ENCODE measurements around the gene NAALADL2.
"Not testable (repeated sequence)": the region's sequence is repeated elsewhere in the genome, so short reads cannot be mapped to it uniquely, and the experiment has no call there.

Gene NAALADL2

DNA sequence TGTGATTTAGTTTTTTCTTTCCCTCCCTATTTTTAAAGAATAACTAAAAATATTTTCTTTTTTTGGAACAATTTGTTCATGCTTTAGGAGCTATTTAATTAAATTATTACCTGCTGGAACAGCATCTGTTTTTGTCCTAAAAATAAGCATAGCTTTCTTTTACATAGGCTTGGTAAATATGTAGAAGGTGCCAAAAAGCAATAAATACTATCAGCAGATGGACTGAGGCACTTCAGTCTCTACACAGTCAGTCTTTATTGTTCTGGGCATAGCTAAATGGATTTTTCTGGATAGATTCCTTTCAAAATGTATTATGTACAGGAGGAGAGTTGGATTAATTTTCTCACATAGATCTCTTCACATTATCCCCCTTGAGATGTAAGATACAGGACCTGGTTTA, 223.5 kb downstream of the NAALADL2 start:
- TF ChIP-seq, protein P1, sequence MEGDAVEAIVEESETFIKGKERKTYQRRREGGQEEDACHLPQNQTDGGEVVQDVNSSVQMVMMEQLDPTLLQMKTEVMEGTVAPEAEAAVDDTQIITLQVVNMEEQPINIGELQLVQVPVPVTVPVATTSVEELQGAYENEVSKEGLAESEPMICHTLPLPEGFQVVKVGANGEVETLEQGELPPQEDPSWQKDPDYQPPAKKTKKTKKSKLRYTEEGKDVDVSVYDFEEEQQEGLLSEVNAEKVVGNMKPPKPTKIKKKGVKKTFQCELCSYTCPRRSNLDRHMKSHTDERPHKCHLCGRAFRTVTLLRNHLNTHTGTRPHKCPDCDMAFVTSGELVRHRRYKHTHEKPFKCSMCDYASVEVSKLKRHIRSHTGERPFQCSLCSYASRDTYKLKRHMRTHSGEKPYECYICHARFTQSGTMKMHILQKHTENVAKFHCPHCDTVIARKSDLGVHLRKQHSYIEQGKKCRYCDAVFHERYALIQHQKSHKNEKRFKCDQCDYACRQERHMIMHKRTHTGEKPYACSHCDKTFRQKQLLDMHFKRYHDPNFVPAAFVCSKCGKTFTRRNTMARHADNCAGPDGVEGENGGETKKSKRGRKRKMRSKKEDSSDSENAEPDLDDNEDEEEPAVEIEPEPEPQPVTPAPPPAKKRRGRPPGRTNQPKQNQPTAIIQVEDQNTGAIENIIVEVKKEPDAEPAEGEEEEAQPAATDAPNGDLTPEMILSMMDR (IDR thresholded peaks at IDR 0.05; ENCODE audit: extremely low read depth, insufficient read depth, missing control alignments): no peak
- DNase-seq (ENCODE audit: low spot score): no peak
- in situ Hi-C loops (cut with MboI; ENCODE audit: low pct_unique_long_range_greater_than_20kb, low sequenced_read_pairs, unreplicated experiment): no loop called here

DNA sequence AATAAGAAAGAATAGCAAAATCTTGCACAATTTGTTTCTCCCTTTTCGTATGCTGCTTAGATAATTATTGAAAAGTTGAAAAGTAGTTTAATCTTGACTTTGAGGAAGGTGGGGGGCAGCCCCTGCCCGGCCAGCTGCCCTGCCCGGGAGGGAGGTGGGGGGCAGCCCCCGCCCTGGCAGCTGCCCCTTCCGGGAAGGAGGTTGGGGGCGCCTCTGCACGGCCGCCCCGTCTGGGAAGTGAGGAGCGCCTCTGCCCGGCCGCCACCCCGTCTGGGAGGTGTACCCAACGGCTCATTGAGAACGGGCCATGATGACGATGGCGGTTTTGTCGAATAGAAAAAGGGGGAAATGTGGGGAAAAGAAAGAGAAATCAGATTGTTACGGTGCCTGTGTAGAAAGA, 228.0 kb downstream of the NAALADL2 start:
- in situ Hi-C loops (cut with MboI; ENCODE audit: low pct_unique_long_range_greater_than_20kb, low sequenced_read_pairs, unreplicated experiment); DNase-seq (ENCODE audit: low spot score): not testable (repeated sequence)

DNA sequence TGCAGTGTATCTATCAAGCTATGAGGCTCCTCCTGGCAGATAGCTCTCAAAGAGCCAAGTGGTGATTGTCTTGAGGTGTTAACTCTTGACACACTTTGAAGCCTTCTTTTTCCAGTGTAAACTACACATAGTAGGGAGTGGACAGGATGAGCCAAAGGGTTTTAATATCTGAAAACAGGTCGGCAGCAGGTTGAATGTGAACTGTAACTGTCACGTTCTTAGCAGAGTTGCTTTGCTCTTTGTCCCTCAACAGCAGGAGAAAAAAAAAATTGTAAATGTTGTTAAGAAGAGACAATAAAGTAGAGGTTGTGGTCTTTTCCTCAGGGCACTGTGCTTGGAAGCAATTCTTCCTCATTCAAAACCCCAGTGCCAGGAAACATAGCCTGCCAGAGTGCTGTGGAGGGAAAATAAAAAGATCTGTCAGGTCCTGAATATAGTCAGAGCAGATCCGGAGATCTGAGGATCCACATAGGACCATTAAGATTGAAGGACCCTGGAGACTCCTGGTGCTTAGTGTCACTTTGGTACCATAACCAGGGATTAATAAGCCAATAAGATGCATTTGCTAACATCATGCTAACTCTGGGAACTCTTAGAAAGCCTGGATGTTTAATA, 229.7 kb downstream of the NAALADL2 start:
- TF ChIP-seq, protein P1 (IDR thresholded peaks at IDR 0.05; ENCODE audit: extremely low read depth, insufficient read depth, missing control alignments): no peak
- in situ Hi-C loops (cut with MboI; ENCODE audit: low pct_unique_long_range_greater_than_20kb, low sequenced_read_pairs, unreplicated experiment): no loop called here
- no peak for DNase-seq (ENCODE audit: low spot score)

DNA sequence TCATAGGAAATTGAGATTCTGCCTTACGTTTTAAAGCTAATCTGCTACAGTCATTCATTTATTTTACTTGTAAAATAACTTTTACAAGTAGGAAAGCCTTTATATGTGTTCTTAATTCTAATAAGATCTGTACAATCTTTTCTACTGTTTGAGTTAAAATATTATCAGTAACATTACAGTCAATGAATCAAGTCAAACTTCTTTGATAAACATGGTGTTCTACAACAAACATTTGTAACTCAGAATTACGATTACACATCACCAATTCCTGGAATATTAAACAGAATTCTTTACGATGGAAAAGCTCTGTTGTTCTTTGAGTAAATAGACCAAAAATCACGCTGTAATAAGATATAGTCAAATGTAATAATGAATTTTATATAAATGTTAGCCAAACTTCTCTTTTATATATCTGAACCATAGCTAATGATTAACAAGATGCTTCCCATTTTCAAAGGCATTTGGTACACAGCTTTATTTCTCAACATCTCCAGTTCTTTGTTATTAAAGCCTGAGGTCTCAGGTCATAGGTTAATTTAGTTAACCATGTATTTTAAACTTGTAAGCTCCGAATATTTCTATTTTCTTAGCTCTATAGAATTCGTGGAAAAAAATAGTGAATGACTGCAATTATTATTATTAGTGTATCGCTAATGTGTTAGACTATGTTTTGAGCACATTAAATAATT, 232.4 kb downstream of the NAALADL2 start:
- TF ChIP-seq, protein P1 (IDR thresholded peaks at IDR 0.05; ENCODE audit: extremely low read depth, insufficient read depth, missing control alignments): no peak
- in situ Hi-C loops (cut with MboI; ENCODE audit: low pct_unique_long_range_greater_than_20kb, low sequenced_read_pairs, unreplicated experiment): no loop called here
- DNase-seq (ENCODE audit: low spot score): no peak

DNA sequence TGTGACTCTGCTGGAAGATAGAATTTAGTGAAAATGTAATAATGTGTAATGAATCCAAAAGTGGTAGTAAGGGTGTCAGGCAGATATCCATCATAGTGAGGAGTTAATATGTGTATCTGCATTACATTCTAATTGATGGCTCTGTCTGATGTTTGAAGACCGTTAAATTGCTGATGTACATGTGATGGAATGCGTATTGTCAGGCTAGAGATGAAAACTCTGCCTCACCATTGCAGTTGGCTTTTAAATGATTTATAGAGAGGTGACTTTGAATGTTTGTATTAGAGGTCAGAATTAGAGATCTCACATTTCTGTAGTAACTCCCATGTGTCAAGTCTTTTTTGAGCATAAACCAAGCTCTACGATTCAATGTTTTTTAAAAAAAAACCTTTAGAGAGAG, 234.6 kb downstream of the NAALADL2 start:
- TF ChIP-seq, protein P1 (IDR thresholded peaks at IDR 0.05; ENCODE audit: extremely low read depth, insufficient read depth, missing control alignments): no peak
- in situ Hi-C loops (cut with MboI; ENCODE audit: low pct_unique_long_range_greater_than_20kb, low sequenced_read_pairs, unreplicated experiment): no loop called here

DNA sequence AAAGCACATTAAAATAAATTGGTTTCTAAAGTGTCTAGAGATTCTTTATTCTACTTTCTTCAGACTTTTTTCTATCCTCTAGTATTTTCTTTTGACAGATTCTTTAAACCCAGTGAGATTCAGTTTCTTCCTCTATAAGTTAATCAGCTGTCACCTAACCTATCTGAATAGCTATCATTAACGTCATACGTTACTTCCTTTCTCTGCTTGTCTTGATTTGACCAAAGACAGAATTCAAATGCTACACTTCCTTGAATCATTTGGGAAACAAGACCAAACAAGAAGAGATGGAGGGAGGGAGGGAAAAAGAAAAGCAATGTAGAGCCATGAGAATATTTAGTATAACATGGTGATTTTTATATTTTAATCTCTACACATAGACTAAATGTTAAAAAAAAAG, 235.2 kb downstream of the NAALADL2 start:
- TF ChIP-seq, protein P1 (IDR thresholded peaks at IDR 0.05; ENCODE audit: extremely low read depth, insufficient read depth, missing control alignments): no peak
- in situ Hi-C loops (cut with MboI; ENCODE audit: low pct_unique_long_range_greater_than_20kb, low sequenced_read_pairs, unreplicated experiment): no loop called here
- no peak for DNase-seq (ENCODE audit: low spot score)

More for the DNA sequence above, 234.6 kb downstream of the NAALADL2 start:
- no peak for DNase-seq (ENCODE audit: low spot score)

DNA sequence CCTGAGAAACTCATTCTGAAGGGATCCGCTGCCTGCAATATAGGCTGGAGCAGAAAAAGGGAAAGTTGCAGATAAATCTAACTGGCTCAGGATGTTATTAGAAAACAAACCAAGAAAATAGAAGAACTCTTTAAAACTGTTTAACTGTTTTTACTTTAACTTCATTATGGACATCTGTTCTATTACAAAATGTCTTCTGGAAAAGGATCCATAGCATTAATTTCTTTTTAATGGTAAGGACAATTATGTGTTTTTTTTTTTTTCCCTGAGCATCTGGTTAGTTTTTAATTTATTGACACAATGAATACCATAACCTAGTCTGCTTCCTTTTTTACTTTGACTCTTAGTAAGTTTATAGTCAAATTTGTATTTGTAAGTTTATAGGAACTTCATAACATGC, 239.5 kb downstream of the NAALADL2 start:
- no peak for DNase-seq (ENCODE audit: low spot score)
- in situ Hi-C loops (cut with MboI; ENCODE audit: low pct_unique_long_range_greater_than_20kb, low sequenced_read_pairs, unreplicated experiment): no loop called here
- TF ChIP-seq, protein P1 (IDR thresholded peaks at IDR 0.05; ENCODE audit: extremely low read depth, insufficient read depth, missing control alignments): no peak

Measured in GM13977 (cell line).